A549 (cell line): ENCODE data around the gene ABCC4.

Source experiments
- CTCF ChIP-seq: fragments of >200 bp; sonication (Bioruptor Twin); formaldehyde crosslinking; IDR thresholded peaks from 3 replicates; pipeline ENCODE4 v1.5.1; 2016
- EP300 ChIP-seq, 2 experiments: fragments of >200 bp; sonication (Bioruptor Twin); formaldehyde crosslinking; IDR thresholded peaks; 2 replicates in 1 of 2; 3 replicates in 1 of 2; pipeline ENCODE4 v1.6.1; 2016 to 2017
- FOSB ChIP-seq: fragments of 250-450 bp; sonication (Bioruptor Pico); IDR thresholded peaks from 2 replicates; pipeline ENCODE4 v1.5.0; 2020; ENCODE audit warnings: mild to moderate bottlenecking, moderate library complexity
- POLR2A ChIP-seq: IDR thresholded peaks from 2 replicates; pipeline ENCODE4 v1.6.1; 2012; ENCODE audit warnings: mild to moderate bottlenecking, low read length
- REST ChIP-seq: fragments of 200-600 bp; sonication (generic); IDR thresholded peaks from 2 replicates; pipeline ENCODE4 v1.6.1; 2016; ENCODE audit warnings: antibody characterized with exemption, mild to moderate bottlenecking, moderate library complexity
- SMC3 ChIP-seq: fragments of >200 bp; sonication (Bioruptor Twin); formaldehyde crosslinking; IDR thresholded peaks from 3 replicates; pipeline ENCODE4 v1.6.1; 2018; ENCODE audit warnings: inconsistent platforms

GRCh38 chr13:95231393-95231792 lies 69.9 kb downstream of the ABCC4 start:
- TF ChIP-seq SMC3: no peak
- no peak for TF ChIP-seq FOSB (CRISPR knock-in tag)
- no peak for TF ChIP-seq REST
- no peak for TF ChIP-seq CTCF
- TF ChIP-seq POLR2A: no peak
- TF ChIP-seq EP300 (IDR thresholded peaks at IDR 0.05): no peak
